ENCODE measurements around the gene SOX3. TPM values are rescaled to one million over a fixed set of nuclear protein-coding genes. Genes with fewer than 3 reads are reported as not detected.

The SOX3 gene
- total RNA-seq, 1 donor from 2014 or later = 3.4 TPM

GRCh38 chrX:140508958-140509357 lies 4.1 kb upstream of the SOX3 start:
- H3K36me3 Mint-ChIP-seq = no peaks in the 10 kb centered on the region
- no peak for DNase-seq (ENCODE audit: extremely low spot score, unreplicated experiment)
- H3K4me3 Mint-ChIP-seq = peak overlapping the region; percentile 15
- peaks cover 96% of the 10 kb centered on the region for H3K27me3 Mint-ChIP-seq
- peaks cover 10% of the 10 kb centered on the region for H3K4me1 Mint-ChIP-seq (ENCODE audit: unreplicated experiment)
- no peak overlapping the region for H3K27ac Mint-ChIP-seq
- no peak for TF ChIP-seq CTCF (conservative IDR thresholded peaks at IDR 0.05)
- no peaks in the 10 kb centered on the region for H3K9me3 Mint-ChIP-seq

- no peaks in the 10 kb centered on the region for H3K36me3 Mint-ChIP-seq
- peaks cover 14% of the 10 kb centered on the region for H3K4me1 Mint-ChIP-seq (ENCODE audit: unreplicated experiment)
- DNase-seq (ENCODE audit: extremely low spot score, unreplicated experiment) = no peak
- peaks cover 92% of the 10 kb centered on the region for H3K27me3 Mint-ChIP-seq
- H3K9me3 Mint-ChIP-seq = no peaks in the 10 kb centered on the region
- H3K27ac Mint-ChIP-seq = no peak overlapping the region
- H3K4me3 Mint-ChIP-seq = peak overlapping the region; percentile 64
- peak; percentile 77 for TF ChIP-seq CTCF (conservative IDR thresholded peaks at IDR 0.05)
Observed at GRCh38 chrX:140507982-140508305, 3.1 kb upstream of the SOX3 start.

GRCh38 chrX:140507223-140507981 lies 2.5 kb upstream of the SOX3 start:
- Mint-ChIP-seq H3K27ac (no peak overlapping the region), H3K4me3 (peak overlapping the region; percentile 81), H3K4me1 (ENCODE audit: unreplicated experiment) (peaks cover 17% of the 10 kb centered on the region), H3K9me3 (no peaks in the 10 kb centered on the region), H3K36me3 (no peaks in the 10 kb centered on the region), H3K27me3 (peaks cover 92% of the 10 kb centered on the region)
- TF ChIP-seq CTCF (conservative IDR thresholded peaks at IDR 0.05) = no peak
- DNase-seq (ENCODE audit: extremely low spot score, unreplicated experiment) = no peak

GRCh38 chrX:140505421-140506337 lies 810 bp upstream of the SOX3 start:
- Mint-ChIP-seq H3K9me3 (no peaks in the 10 kb centered on the region), H3K4me1 (ENCODE audit: unreplicated experiment) (peaks cover 23% of the 10 kb centered on the region), H3K36me3 (no peaks in the 10 kb centered on the region), H3K4me3 (peak overlapping the region; percentile 81), H3K27ac (no peak overlapping the region), H3K27me3 (peaks cover 92% of the 10 kb centered on the region)
- TF ChIP-seq CTCF (conservative IDR thresholded peaks at IDR 0.05) = no peak
- no peak for DNase-seq (ENCODE audit: extremely low spot score, unreplicated experiment)

- no peaks in the 10 kb centered on the region for H3K9me3 Mint-ChIP-seq
- peak; percentile 46 for TF ChIP-seq CTCF (conservative IDR thresholded peaks at IDR 0.05)
- peaks cover 92% of the 10 kb centered on the region for H3K27me3 Mint-ChIP-seq
- no peak overlapping the region for H3K4me3 Mint-ChIP-seq
- H3K27ac Mint-ChIP-seq = no peak overlapping the region
- H3K36me3 Mint-ChIP-seq = no peaks in the 10 kb centered on the region
- peaks cover 26% of the 10 kb centered on the region for H3K4me1 Mint-ChIP-seq (ENCODE audit: unreplicated experiment)
- DNase-seq (ENCODE audit: extremely low spot score, unreplicated experiment) = no peak
Observed at GRCh38 chrX:140503714-140504351, 1.0 kb downstream of the SOX3 start.
